GM11168 (cell line): ENCODE data around the gene TMC7.

Experiments used
- in situ Hi-C: fragments of 300-500 bp; cut with MboI; formaldehyde crosslinking; loops from one replicate; pipeline ENCODE4 v1.12.0; 2022; ENCODE audit warnings: low sequenced_read_pairs; ENCODE audit not compliant: unreplicated experiment

The TMC7 gene

DNA sequence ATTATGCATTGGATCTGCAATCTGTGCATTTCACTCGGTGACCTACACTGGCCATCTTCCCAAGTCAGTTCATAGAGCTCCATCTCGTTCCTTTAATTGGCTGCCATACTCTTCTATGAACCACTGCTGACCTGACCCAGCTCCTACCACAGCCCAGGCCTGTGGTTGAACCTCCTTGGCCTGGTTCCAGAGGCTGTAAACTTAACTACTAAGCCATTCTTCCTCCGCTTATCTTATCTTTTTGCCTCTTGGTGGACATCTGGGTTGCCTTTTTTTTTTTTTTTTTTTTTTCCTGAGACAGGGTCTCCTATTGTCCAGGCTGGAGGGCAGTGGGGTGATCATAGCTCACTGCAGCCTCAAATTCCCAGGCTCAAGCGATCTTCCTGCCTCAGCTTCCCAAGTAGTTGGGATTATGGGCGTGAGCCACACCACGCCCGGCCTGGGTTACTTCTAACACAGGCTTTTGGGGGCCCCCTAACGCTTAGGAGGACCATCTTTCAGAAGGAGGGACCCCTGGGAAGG lies 102.0 kb downstream of the TMC7 start:
- in situ Hi-C loops = loop anchor here (10.0 to 25.0 kb wide), 2 partner anchors 289 to 427 kb away; partner anchors contain the start of genes CCP110 and GDE1

DNA sequence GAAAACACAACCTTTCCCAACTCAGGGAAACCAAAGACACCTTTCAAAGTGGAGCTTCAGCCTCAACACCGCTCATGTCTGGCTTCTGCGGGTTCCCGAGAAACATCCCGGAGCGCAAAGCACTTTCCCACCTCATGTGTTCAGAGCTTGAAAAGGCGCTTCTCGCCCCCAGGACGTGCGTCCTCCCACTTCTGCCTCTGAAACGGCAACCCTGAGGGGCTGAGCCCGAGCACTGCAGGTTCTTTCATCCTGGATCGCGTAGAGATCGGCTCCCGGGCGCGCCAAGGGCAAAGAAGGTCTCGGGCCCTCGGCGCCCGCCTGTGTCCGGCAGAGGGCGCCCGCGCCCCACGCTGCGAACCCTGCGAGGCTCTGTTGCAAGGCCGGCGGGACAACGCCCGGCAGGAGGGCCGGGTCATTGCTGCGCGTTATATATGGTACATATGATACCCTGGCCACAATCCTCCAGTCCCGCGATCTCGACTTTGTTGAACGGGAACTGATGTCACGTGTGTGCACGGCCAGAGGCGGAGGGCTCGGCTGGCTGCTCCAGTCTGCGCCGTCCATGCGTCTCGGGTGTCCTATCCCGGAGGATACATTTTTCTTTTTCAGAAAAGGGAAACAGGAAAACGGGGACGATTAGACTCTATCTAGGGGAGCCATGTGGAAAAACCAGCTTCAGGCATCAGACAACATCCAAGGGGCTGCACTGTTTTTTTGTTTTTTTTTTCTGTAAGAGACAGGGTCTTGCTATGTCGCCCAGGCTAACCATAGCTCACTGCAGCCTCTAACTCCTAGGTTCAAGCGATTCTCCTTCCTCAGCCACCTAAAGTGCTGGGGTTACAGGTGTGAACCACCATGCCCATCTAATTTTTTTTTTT lies 102.8 kb downstream of the TMC7 start:
- in situ Hi-C loops = loop anchor here (10.0 to 25.0 kb wide), 2 partner anchors 288 to 426 kb away; partner anchors contain the start of genes CCP110 and GDE1

DNA sequence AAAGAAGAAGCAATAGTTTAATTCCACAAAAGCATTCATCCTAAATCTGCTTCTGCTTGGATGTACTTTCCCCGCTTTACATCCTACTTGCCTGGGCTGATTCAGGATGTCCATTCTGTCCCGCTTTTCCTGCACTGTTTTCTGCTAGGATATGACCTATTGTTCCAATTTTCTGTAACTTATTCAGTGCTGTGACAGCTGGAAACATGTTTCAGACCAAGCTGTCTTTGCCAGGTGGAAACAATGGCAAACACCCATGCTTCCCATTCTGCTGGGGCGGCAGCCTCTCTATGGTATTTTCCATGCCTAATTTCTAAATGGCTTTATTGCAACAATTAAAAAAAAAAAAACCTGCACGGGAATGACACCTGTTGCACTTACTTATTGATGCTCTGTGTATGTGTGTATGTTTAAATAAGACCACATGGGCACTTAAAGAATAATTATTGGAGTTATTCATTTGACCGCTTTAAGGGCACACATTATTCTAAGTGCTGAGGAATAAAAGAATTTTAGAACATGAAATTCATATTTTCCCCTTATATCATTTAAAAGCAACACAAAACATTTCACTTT lies 104.7 kb downstream of the TMC7 start:
- in situ Hi-C loops = loop anchor here (10.0 to 25.0 kb wide), 2 partner anchors 286 to 424 kb away; partner anchors contain the start of genes CCP110 and GDE1

DNA sequence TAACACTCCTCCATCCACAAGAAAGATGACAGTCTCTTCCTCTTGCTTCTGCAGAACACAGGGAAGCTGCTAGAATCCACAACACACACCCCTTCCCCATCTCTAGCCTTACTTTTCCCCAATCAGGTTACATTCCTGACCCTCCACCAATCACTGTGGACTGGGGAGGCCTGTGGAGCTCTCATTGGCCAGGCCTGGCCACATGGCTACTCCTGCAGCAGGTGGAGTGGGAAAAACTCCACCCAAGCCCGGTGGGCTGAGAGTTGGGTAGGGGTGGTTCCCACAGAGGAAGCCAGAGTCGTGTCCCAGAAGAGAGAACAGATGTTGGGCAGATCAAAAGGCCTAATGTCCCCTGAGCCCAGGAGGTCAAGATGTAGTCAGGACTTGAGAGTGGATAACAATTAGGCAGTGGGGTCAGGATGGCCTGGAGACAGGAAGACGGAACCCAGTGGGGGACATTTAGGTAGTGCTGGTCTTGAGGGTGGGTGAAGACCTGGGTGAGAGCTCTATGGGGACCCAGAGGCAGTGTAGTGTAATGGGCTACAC lies 105.7 kb downstream of the TMC7 start:
- in situ Hi-C loops = loop anchor here (10.0 to 25.0 kb wide), 2 partner anchors 285 to 423 kb away; partner anchors contain the start of genes CCP110 and GDE1

DNA sequence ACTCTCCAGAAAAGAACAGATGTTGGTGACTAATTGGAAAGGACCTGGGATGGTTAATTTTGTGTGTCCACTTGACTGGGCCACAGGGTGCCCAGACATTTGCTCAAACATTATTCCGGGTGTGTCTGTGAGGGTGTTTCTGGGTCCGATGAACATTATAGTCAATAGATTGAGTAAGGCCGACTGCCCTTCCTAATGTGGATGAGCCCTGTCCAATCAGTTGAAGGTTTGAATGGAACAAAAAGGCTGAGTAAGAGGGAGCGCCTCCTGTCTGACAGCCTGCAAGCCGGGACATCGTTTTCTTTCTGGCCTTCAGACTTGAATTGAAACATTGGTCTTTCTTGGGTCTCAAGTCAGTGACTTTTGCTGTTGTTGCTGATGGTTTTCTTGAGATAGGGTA lies 107.2 kb downstream of the TMC7 start:
- in situ Hi-C loops = loop anchor here (10.0 to 25.0 kb wide), 2 partner anchors 74 to 421 kb away; partner anchors contain the start of genes CCP110, GDE1 and SYT17

DNA sequence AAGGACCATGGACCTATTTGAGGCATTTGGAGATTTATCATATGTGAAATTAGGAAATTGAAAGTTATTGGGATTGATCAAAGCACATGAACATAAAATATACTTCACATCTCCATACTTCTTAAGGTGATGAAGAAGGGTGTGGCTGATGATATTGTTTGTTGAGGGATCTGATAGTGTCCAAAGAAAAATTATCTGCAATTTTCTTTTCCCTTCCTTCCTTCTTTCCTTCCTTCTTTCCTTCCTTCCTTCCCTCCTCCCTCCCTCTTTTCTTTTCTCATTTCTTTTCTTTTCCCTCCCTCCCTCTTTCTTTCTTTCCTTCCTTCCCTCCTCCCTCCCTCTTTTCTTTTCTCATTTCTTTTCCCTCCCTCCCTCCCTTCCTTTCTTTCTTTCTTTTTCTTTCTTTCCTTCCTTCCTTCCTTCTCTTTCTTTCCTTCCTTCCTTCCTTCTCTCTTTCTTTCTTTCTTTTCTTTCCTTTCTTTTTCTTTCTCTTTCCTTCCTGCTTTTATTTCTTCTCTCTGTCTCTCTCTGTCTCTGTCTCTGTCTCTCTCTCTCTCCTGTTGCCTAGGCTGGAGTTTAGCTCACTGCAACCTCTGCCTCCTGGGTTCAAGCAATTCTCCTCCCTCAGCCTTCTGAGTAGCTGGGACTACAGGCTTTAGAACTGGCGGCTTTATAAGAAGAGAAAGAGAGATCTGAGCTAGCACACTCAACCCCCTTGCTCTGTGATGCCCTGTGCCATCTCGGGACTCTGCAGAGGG lies 109.1 kb downstream of the TMC7 start:
- in situ Hi-C loops = loop anchor here (10.0 to 25.0 kb wide), 2 partner anchors 72 to 419 kb away; partner anchors contain the start of genes CCP110, GDE1 and SYT17

DNA sequence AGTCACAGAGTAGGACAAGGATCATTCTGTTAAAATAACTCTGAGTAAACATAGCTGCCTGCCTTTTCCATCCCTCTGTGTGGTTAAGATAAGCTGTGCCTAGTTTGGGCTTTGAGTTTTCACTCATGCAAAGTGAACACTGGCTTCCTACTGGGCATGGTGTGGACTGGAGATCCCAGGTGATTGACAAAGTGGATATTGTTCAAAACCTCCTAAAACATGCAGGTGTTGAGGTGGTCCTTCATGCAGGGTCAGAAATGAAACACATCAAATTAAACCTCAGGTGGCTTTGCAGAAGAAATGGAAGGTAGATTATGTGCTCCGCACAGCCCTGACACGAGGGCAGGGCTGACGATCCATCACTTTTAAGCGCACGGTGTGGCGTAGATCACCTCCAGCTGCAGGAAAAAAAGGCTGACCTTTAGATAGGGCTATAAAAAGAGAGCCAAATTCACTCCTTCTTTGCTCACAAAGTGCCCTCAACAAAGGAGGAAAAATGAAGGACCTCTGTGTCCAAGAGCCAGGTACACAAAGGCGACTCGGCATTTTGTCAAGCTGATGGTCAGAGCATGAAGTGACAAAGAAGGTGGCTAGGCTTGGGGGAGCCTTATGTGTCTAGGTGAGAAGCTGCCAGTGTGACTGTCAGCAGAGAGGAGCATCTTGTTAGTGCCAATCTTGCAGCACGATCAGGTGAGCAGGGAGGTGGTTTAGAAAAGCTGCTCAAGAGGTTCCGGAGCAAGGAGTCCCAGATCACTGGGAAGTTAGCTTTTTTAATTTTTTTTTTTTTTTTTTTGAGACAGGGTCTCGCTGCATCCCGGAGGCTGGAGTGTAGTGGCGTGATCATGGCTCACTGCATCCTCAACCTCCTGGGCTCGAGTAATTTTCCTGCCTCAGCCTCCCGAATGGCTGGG lies 110.2 kb downstream of the TMC7 start:
- in situ Hi-C loops = loop anchor here (10.0 to 25.0 kb wide), 2 partner anchors 71 to 418 kb away; partner anchors contain the start of genes CCP110, GDE1 and SYT17

DNA sequence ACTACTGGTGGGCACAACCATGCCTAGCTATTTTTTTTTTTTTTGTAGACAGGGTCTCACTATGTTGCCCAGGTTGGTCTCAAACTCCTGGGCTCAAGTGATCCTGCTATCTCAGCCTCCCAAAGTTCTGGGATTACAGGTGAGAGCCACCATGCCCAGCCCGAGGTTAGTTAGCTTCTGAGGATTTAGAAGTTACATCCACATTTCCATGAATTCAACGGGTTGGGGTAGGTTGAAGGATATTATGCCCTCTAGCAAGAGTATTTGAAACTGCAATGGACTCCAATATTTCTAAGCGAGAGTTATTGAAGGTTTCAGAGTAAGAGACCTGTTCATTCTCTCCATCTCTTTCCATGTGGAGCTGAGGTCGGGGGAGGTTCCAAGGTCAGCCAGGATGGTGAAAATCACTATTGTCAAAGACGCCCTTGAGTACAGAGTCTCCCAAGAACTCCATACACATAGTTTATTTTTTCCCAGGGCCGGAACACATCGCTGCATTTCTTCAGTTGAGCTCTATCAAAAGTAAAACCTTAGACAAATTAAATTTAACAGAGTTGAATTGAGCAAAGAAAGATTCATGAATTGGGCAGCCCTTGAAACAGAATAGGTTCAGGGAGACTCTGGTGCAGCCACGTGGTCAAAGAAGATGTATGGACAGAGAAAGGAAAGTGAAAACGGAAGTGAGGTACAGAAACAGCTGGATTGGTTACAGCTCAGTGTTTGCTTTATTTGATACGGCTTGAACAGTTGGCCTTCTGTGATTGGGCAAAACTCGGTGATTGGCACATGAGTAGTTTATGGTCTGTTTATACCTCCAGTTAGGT lies 111.0 kb downstream of the TMC7 start:
- in situ Hi-C loops = loop anchor here (10.0 to 25.0 kb wide), 2 partner anchors 70 to 418 kb away; partner anchors contain the start of genes CCP110, GDE1 and SYT17

DNA sequence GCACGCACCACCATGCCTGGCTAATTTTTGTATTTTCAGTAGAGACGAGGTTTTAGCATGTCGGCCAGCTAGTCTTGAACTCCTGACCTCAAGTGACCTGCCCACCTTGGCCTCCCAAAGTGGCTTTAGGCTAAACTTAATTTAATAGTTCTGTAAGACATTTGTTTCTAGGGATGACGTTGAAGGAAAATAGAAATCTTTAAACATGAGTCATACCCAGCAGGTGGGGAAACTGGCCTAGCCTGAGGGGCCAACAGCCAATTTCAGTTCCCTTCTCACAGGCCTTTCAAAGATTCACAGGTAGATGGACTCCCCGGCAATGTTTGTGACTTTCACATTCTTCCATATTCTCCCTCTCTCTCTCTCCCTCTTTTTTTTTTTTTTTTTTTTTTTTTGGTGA lies 111.9 kb downstream of the TMC7 start:
- in situ Hi-C loops = loop anchor here (10.0 to 25.0 kb wide), 2 partner anchors 69 to 417 kb away; partner anchors contain the start of genes CCP110, GDE1 and SYT17

DNA sequence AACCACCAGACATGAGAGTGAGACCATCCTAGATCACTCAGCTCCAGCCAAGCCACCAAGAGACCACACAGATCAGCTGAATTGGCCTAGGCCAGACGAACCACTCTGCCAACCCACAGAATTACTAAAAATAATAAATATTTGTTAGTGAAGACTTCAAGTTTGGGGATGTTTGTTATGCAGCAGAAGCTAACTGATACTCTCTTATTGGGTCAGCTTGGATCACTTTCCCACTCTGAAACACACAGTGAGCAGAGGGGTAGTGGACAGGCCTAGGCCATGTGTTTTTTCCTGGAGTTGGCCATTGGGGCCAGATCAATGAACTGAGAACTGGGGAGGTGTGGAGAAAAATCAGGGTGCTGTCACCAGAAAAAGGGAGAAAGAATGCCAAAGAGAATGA lies 114.4 kb downstream of the TMC7 start:
- in situ Hi-C loops = loop anchor here (10.0 to 25.0 kb wide), 2 partner anchors 67 to 414 kb away; partner anchors contain the start of genes CCP110, GDE1 and SYT17

DNA sequence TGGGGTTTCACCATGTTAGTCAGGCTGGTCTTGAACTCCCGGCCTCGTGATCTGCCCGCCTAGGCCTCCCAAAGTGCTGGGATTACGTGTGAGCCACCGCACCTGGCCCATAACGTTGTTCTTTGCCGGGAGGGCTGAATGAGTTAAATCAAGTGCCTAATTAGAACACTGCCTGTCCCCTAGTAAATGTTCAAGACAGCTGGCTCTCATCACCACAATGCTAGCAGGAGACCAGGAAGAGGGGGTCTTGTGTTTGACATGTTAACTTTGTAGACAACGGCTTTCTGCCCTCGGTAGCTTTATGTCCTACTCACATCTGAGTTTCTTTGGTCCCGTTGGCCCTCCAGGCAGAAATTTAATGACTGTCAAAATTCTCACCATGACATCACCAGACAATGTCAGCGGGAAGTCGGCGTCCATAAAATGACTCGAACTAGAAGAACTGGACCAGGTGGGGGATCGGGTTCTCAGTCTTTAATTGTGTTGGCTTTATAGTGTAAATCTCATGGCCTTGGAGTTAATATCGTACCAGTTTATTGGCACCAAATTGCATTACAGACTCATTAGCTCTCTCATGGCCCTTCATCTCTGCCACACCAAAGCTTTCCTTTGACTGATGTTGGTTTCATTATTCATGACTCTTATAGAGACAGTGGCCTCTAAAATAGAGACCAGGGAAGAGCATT lies 118.6 kb downstream of the TMC7 start:
- in situ Hi-C loops = no loop called here

DNA sequence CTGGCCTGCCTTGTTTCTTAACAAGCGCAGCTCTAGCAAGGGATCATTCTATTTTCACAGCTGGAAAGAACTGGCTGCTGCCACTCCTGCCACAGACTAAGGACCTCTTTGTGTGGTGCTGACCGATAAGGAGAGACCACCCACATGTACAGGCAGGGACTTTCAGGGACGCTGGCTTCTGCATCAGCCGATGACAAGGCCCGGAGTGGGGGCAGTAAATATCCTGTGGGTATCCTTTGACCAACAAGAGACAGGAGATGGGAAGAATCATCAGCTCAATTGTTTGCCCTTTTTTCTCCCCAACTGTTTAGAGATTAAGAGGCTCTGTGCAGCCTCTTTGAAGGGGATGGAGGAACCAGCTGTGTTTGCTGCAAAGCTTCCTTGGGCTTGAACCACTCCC lies 120.9 kb downstream of the TMC7 start:
- in situ Hi-C loops = no loop called here

DNA sequence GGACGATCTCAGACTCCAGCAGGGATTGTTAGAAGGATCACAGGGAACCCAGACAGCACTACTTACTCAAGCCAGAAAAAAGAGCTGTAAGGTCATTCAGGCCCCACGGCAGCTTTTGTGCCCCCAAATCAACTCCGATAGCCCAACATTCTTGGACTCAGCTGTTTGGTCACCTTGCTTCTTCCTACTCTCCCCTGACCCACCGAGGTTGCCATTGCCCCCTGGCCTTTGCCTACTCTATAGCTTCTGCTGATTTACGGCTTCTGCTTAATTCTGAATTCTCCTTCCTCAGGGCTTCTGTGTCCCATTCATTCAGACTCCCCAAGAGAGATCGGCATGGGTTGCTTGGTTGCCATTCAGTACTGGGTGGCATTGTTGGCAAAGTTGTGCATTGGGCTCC lies 121.4 kb downstream of the TMC7 start:
- in situ Hi-C loops = no loop called here

DNA sequence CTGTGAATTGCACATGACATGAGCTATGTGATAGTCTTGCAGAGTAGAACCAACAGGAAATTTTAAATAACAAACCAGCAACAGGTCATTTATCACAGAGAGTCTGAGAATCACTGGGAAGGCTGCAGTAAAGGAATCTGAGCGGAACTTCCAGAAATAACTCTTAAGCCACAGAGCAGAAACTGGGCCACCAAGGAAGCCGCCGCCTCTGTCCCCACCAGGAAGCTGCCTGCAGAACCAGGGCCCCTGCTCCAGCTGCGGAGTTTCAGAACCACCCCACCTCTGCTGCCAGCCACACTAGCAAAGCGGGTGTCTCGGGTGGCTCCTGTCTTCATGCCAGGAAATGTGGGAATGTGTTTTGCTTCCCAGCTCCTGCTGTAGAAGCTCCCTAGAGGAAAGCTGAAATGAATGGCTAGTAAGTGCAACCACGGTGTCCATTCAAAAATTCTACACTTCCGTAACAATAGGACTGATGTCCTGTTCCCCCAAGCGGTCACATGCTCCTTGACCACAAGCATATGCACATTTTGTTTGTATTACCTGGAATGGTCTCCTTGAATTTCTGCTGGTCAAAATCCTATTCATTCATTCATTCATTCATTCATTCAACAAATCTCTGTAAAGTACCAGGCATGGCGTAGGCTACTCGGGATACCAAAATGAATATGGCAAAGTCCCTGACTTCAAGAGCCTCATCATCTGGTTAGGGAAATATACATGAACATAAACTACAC lies 122.3 kb downstream of the TMC7 start:
- in situ Hi-C loops = no loop called here

DNA sequence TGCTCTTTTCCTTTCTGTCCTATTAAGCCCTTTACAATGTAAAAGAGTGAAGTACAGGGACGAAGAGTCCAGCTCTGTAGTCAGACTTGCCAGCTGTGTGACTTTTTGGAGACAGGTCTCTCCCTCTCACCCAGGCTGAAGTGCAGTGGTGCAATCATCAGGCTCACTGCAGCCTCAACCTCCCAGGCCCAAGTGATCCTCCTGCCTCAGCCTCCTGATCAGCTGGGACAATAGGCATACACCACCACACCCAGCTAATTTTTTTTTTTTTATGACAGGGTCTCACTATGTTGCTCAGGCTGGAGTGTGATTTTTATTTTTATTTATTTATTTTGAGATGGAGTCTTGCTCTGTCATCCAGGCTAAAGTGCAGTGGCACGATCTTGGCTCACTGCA lies 122.9 kb downstream of the TMC7 start:
- in situ Hi-C loops = no loop called here
